Spleen (tissue), 11 donors: ENCODE measurements around the gene MRC2. TPM values are rescaled to one million over a fixed set of nuclear protein-coding genes. Genes with fewer than 3 reads are reported as not detected.

ENCODE experiments used
- DNase-seq: peaks from one replicate; pipeline ENCODE4 v3.0.0-alpha.2; 2020
- H3K27ac ChIP-seq, 8 donors: fragments of 200-600 bp; sonication (generic) in 7 of 8; 1 replicate in 4 of 8; 2 replicates in 4 of 8; pipeline versions ENCODE4 v1.5.0 to v1.8.0; 2016 to 2021; ENCODE audit warnings: inconsistent platforms in 4 of 8, mild to moderate bottlenecking in 4 of 8, moderate library complexity in 1 of 8
- H3K27me3 ChIP-seq, 7 donors: fragments of 200-600 bp; sonication (generic) in 6 of 7; replicated peaks in 1 of 7; 1 replicate in 4 of 7; 2 replicates in 3 of 7; pipeline versions ENCODE4 v1.5.0 to v1.8.0; 2016 to 2021; ENCODE audit warnings: inconsistent platforms in 3 of 7, mild to moderate bottlenecking in 1 of 7
- H3K36me3 ChIP-seq, 6 donors: fragments of 200-600 bp; sonication (generic) in 5 of 6; 1 replicate in 4 of 6; 2 replicates in 2 of 6; pipeline versions ENCODE4 v1.5.0 to v1.8.0; 2016 to 2021; ENCODE audit warnings: inconsistent platforms in 2 of 6
- H3K4me1 ChIP-seq, 6 donors: fragments of 200-600 bp; sonication (generic) in 5 of 6; 1 replicate in 3 of 6; 2 replicates in 3 of 6; pipeline versions ENCODE4 v1.5.0 to v1.8.0; 2016 to 2021; ENCODE audit warnings: inconsistent platforms in 3 of 6
- H3K4me3 ChIP-seq, 8 donors: fragments of 200-600 bp; sonication (generic) in 7 of 8; 1 replicate in 4 of 8; 2 replicates in 4 of 8; pipeline versions ENCODE4 v1.5.0 to v1.8.0; 2016 to 2021; ENCODE audit warnings: inconsistent platforms in 4 of 8, mild to moderate bottlenecking in 4 of 8, moderate library complexity in 2 of 8
- H3K9me3 ChIP-seq, 8 donors: fragments of 200-600 bp; sonication (generic) in 7 of 8; 1 replicate in 4 of 8; 2 replicates in 4 of 8; pipeline versions ENCODE4 v1.5.0 to v1.8.0; 2016 to 2021; ENCODE audit warnings: inconsistent platforms in 4 of 8
- CTCF ChIP-seq, 11 experiments: fragments of 200-600 bp in 7 of 11; fragments of 450-650 bp in 4 of 11; sonication (generic) in 4 of 11; IDR thresholded peaks in 8 of 11; conservative IDR thresholded peaks in 3 of 11; 1 replicate in 7 of 11; 2 replicates in 4 of 11; pipeline versions ENCODE4 v1.4.0 to v1.8.0; 2016 to 2021; ENCODE audit warnings: antibody characterized with exemption in 11 of 11, inconsistent platforms in 4 of 11, mild to moderate bottlenecking in 1 of 11
- POLR2A ChIP-seq, 3 donors: fragments of 450-650 bp; IDR thresholded peaks; one replicate each; pipeline ENCODE4 v1.5.1; 2017; ENCODE audit warnings: antibody characterized with exemption in 3 of 3, mild to moderate bottlenecking in 1 of 3
- POLR2AphosphoS5 ChIP-seq, 3 donors: sonication (generic); formaldehyde crosslinking; IDR thresholded peaks; one replicate each; pipeline ENCODE4 v1.5.1; 2017; ENCODE audit warnings: antibody characterized with exemption in 3 of 3
- WGBS, 5 donors: extraction: QIAGEN DNeasy Blood & Tissue Kit in 3 of 5; methylation state at CpG; one replicate each; pipeline versions ENCODE4 v1.1.5 to v1.1.7; 2013 to 2018; 5-methylcytosine and 5-hydroxymethylcytosine counted together
- intact Hi-C: fragments of 100-400 bp; cut with DNase I; formaldehyde crosslinking; loops from one replicate; pipeline ENCODE4 v1.15.0; 2023; ENCODE audit warnings: low total_unique reads
- polyA plus RNA-seq, 3 donors: library from polyadenylated mRNA; stranded (reverse); fragments of 200-250 nt; gene quantifications; one replicate each; pipeline ENCODE4 v1.2.1, GENCODE V29; 2013
- total RNA-seq, 7 donors: library from RNA; depleted of rRNA in 3 of 7; stranded (reverse); fragments of >200 nt in 3 of 7; fragmentation: NEBNext Ultra II Directional in 4 of 7; extraction: Animal tissue kit (Norgen Biotek cat#: 25700) in 4 of 7; gene quantifications; one replicate each; pipeline versions ENCODE4 v1.1.0 to v1.2.1, GENCODE V29; 2016 to 2021
- donor health status: healthy with polysubstance abuse.
- donor health status: DM: no; HTN: no; CAD: no; lungs with moderate emphysema.
- donor health status: DM: no; HTN: no; CAD: no.
- donor health status: Bipolar disorder and iron deficiency.
- donor health status: healthy.
- donor health status: DM: no; HTN: no; CAD: no.
- donor health status: DM: yes; HTN: yes; CAD: no.

Gene MRC2
- total and polyA plus RNA-seq, 10 donors, result 4.5 to 75.1 (median 38.7) TPM

- Histone ChIP-seq H3K36me3 (no peaks in the 10 kb centered on the region), H3K4me3 (peak overlapping the region in 4 of 8 donors; percentile 9 to 76 (median 54)), H3K4me1 (peaks cover 6 to 60% (median 39%) of the 10 kb centered on the region in 6 donors), H3K9me3 (no peaks in the 10 kb centered on the region), H3K27ac (peak overlapping the region in 1 of 8 donors; percentile 85), H3K27me3 (peaks cover 0 to 47% (median 24%) of the 10 kb centered on the region in 7 donors)
- DNase-seq, result no peak
- intact Hi-C loops, result no loop called here
- WGBS, 5 donors, result 76 to 85% (median 79%) methylated on average over 11 to 19 of the region's 19 CpGs
- no peak for TF ChIP-seq CTCF (IDR thresholded peaks at IDR 0.05 in 8 of 11, conservative IDR thresholded peaks at IDR 0.05 in 3 of 11)
- TF ChIP-seq POLR2AphosphoS5 (IDR thresholded peaks at IDR 0.05), result no peak
- TF ChIP-seq POLR2A (IDR thresholded peaks at IDR 0.05), result no peak
Observed at GRCh38 chr17:62629556-62630364, 2.3 kb downstream of the MRC2 start.

DNA sequence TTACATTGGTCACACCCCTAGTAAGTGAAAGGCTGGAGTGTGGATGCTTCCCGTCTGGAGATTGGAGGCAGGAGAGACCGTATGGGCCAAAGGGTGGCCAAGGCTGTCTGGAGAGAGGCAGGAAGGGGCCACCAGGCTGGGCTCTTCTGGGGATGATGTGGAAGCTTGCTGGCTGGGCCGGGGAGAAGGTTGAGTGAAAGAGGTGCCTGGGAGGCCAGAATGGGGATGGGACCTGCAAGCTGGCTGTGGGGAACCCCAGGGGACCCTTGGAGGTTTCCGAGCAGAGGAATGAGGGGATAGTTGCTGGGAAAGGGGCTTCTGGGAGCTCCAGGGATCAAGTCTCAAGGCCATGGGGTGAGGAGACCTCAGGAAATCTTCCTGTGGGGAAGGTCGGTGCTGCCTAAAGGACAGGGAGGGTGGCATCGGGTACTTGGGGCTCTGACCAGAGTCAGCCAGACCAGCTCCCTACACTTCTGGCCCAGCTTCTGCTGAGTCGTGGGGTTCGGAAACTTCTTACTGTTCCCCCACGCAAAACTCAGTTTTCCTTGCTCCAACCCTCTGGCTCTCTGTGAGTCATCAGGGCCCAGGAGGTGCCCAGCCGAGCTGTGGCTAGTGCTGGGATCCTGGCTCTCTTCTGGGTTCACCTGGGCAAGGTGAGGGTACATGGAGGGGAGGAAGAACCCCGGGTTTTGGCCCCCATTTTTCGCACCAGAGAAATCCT, 3.1 kb downstream of the MRC2 start:
- H3K4me3 ChIP-seq, result no peak overlapping the region
- H3K36me3 ChIP-seq, result no peaks in the 10 kb centered on the region
- no peak overlapping the region for H3K27ac ChIP-seq
- H3K4me1 ChIP-seq, result peaks cover 6 to 53% (median 36%) of the 10 kb centered on the region in 6 donors
- 72 to 88% (median 80%) methylated on average over 12 of the region's 12 CpGs for WGBS, 5 donors
- H3K27me3 ChIP-seq, result peaks cover 0 to 47% (median 24%) of the 10 kb centered on the region in 7 donors
- no peak for DNase-seq
- intact Hi-C loops, result no loop called here
- TF ChIP-seq CTCF (IDR thresholded peaks at IDR 0.05 in 8 of 11, conservative IDR thresholded peaks at IDR 0.05 in 3 of 11), result no peak
- TF ChIP-seq POLR2AphosphoS5 (IDR thresholded peaks at IDR 0.05), result no peak
- no peak for TF ChIP-seq POLR2A (IDR thresholded peaks at IDR 0.05)
- no peaks in the 10 kb centered on the region for H3K9me3 ChIP-seq

GRCh38 chr17:62631086-62631935, 3.8 kb downstream of the MRC2 start:
- DNase-seq, result no peak
- H3K4me1 ChIP-seq, result peaks cover 6 to 45% (median 32%) of the 10 kb centered on the region in 6 donors
- no peak overlapping the region for H3K27ac ChIP-seq
- TF ChIP-seq CTCF (IDR thresholded peaks at IDR 0.05 in 8 of 11, conservative IDR thresholded peaks at IDR 0.05 in 3 of 11) (no peak), POLR2AphosphoS5 (IDR thresholded peaks at IDR 0.05) (no peak), POLR2A (IDR thresholded peaks at IDR 0.05) (no peak)
- no peaks in the 10 kb centered on the region for H3K9me3 ChIP-seq
- peaks cover 0 to 44% (median 24%) of the 10 kb centered on the region in 7 donors for H3K27me3 ChIP-seq
- WGBS, 5 donors, result 91 to 96% (median 92%) methylated on average over 20 to 23 of the region's 23 CpGs
- intact Hi-C loops, result no loop called here
- H3K4me3 ChIP-seq, result no peak overlapping the region
- no peaks in the 10 kb centered on the region for H3K36me3 ChIP-seq
